ENCODE results near the gene PRRC2B.

DNA sequence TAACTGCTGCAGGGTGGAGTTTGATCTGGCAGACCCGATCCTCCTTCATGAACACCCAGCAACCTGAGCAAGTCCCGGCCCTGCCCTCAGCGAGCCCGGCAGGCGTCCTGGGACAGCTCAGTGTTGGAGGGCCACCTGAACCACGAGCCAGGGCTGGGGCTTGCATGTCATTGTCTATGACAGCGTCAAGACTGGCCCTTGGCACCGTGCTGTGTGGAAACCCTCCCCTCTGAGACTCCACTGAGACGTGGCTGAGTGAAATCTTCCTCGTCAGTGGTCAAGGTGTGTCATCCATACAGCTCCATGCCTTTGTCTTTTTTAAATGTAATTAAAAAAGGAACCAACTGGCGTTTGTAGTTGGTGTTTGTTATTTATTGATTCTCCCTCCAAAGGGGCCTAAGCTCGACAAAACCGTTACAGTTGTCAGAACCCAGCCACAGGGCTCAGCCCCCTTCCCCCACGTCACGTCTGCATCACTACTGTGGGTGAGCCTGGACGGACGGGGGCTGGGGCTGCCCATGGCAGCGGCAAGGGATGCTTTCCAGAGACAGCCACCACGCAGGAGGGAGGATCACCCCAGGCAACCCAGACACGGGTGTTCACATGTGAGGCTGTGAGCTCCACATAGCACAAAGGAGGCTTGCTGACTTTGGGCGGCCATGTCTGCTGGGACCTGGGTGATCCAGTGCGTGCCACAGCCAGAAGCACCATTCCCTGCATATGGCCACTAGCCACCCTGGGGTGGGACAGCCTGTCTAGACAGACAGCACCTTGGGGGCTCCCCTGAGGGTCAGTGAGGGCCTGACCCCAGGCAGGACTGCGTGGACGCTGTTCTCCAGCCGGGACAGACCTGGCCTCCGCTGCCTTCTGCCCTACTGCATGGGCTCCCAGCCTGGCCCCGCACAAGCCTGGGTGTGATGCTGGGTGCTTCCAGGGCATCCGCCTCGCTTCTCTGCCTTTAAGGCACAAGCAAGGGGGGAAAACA lies 129.9 kb downstream of the PRRC2B start:
- TF ChIP-seq, protein P1, sequence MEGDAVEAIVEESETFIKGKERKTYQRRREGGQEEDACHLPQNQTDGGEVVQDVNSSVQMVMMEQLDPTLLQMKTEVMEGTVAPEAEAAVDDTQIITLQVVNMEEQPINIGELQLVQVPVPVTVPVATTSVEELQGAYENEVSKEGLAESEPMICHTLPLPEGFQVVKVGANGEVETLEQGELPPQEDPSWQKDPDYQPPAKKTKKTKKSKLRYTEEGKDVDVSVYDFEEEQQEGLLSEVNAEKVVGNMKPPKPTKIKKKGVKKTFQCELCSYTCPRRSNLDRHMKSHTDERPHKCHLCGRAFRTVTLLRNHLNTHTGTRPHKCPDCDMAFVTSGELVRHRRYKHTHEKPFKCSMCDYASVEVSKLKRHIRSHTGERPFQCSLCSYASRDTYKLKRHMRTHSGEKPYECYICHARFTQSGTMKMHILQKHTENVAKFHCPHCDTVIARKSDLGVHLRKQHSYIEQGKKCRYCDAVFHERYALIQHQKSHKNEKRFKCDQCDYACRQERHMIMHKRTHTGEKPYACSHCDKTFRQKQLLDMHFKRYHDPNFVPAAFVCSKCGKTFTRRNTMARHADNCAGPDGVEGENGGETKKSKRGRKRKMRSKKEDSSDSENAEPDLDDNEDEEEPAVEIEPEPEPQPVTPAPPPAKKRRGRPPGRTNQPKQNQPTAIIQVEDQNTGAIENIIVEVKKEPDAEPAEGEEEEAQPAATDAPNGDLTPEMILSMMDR (IDR thresholded peaks at IDR 0.05; ENCODE audit: low read length), result no peak
- no peak for TF ChIP-seq EZH2 (optimal IDR thresholded peaks at IDR 0.05; ENCODE audit: low read depth, low read length)
